OCI-LY7 (cell line): ENCODE measurements around the gene FGD2.

ENCODE experiments used
- EZH2phosphoT487 ChIP-seq: fragments of 200-600 bp; sonication (generic); IDR thresholded peaks from 2 replicates; pipeline ENCODE4 v1.6.1; 2018; ENCODE audit warnings: low read depth, borderline replicate concordance, mild to moderate bottlenecking, mixed run types, antibody characterized with exemption, low read length, moderate library complexity, mixed read lengths
- TF ChIP-seq, protein P1 (sequence below): fragments of 200-600 bp; sonication (generic); conservative IDR thresholded peaks from 2 replicates; pipeline ENCODE4 v1.5.1; 2014; ENCODE audit warnings: mild to moderate bottlenecking, antibody characterized with exemption, low read length, moderate library complexity, mixed read lengths

DNA sequence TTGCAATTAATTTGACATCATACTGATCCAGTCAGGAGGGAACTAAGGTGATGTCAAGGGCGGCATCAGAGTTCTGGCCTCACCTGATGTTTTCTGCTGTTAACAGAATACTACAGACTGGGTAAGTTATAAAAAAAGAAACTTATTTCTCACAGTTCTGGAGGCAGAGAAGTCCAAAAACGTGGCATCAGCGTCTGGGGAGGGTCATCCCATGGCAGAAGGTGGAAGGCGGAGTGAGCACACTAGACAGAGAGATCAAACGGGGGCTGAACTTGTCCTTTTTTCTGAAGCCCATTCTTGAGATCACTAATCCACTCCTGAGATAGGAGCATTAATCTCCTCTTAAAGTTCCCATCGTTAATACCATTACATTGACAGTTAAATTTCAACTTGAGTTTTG, 16.2 kb upstream of the FGD2 start:
- TF ChIP-seq, protein P1, sequence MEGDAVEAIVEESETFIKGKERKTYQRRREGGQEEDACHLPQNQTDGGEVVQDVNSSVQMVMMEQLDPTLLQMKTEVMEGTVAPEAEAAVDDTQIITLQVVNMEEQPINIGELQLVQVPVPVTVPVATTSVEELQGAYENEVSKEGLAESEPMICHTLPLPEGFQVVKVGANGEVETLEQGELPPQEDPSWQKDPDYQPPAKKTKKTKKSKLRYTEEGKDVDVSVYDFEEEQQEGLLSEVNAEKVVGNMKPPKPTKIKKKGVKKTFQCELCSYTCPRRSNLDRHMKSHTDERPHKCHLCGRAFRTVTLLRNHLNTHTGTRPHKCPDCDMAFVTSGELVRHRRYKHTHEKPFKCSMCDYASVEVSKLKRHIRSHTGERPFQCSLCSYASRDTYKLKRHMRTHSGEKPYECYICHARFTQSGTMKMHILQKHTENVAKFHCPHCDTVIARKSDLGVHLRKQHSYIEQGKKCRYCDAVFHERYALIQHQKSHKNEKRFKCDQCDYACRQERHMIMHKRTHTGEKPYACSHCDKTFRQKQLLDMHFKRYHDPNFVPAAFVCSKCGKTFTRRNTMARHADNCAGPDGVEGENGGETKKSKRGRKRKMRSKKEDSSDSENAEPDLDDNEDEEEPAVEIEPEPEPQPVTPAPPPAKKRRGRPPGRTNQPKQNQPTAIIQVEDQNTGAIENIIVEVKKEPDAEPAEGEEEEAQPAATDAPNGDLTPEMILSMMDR, result no peak
- TF ChIP-seq EZH2phosphoT487, result no peak
